GM12875 (cell line): Measurements from ENCODE around the gene UNC13D.

ENCODE experiments used
- H3K4me3 ChIP-seq: one replicate; pipeline ENCODE4 v1.5.1; 2011; ENCODE audit warnings: low read depth, low read length, control low read depth
- CTCF ChIP-seq: IDR thresholded peaks from 2 replicates; pipeline ENCODE4 v1.5.1; 2011; ENCODE audit warnings: low read depth, mild to moderate bottlenecking, control low read depth, inconsistent platforms, low read length, moderate library complexity, borderline replicate concordance; ENCODE audit not compliant: insufficient read depth

UNC13D gene

GRCh38 chr17:75876938-75877751, 32.9 kb upstream of the UNC13D start:
- TF ChIP-seq CTCF, result no peak
- peak overlapping the region; percentile 61 for H3K4me3 ChIP-seq

GRCh38 chr17:75876190-75876937, 32.2 kb upstream of the UNC13D start:
- peak; percentile 49 for TF ChIP-seq CTCF
- peak overlapping the region; percentile 61 for H3K4me3 ChIP-seq

- no peak overlapping the region for H3K4me3 ChIP-seq
- TF ChIP-seq CTCF, result no peak
These were observed 31.7 kb upstream of the UNC13D start for GRCh38 chr17:75875940-75876189.

- H3K4me3 ChIP-seq, result no peak overlapping the region
- no peak for TF ChIP-seq CTCF
These were observed 31.2 kb upstream of the UNC13D start for GRCh38 chr17:75875182-75875939.

GRCh38 chr17:75874323-75875181, 30.3 kb upstream of the UNC13D start:
- H3K4me3 ChIP-seq, result no peak overlapping the region
- TF ChIP-seq CTCF, result no peak

GRCh38 chr17:75873587-75874322, 29.6 kb upstream of the UNC13D start:
- no peak overlapping the region for H3K4me3 ChIP-seq
- no peak for TF ChIP-seq CTCF
